MV-4-11 (cell line): ENCODE data around the gene HLA-DRA.
"Not testable (repeated sequence)": the region's sequence is repeated elsewhere in the genome, so short reads cannot be mapped to it uniquely, and the experiment has no call there.

Experiments
- DNase-seq: peaks from one replicate; lab custom pipeline; 2025; lab: John Stamatoyannopoulos, UW

HLA-DRA gene

DNA sequence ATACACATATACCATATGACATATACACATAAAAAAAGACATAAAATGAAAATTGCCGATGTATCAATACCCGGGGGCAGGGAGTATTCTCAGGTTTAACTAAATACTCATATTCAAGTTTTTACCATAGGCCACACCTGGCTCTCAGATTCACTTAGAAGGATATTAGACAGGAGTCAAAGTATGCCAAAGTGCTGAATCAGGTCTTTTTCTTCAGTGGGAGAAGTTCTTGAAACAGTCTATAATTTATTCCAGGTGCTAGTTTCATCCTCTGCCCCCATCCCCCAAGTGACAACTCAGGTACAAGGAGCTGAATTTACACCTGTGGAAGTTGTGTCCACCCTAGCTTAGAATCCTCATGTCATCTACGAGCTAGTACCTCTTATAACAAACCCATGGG is 8.5 kb upstream of the HLA-DRA start:
- no peak for DNase-seq

DNA sequence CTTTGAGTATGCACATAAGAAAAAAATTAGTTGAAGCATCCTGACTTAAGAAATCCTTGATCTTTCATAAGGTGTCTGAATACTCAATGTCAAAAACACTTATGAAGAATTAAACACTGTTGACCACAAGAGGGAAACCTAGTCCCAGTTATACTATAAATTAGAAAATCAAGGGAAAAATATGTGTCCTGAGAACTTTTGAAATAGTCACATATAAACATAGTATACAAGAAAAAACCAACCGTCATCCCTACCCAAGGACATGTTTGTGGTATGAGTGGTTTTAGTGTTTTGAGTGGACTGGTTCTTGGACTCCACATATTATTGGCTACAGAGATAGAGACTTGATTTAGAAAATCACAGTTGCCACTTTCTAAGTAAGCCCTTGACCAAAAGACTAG is 7.6 kb upstream of the HLA-DRA start:
- DNase-seq: peak; percentile 41

DNA sequence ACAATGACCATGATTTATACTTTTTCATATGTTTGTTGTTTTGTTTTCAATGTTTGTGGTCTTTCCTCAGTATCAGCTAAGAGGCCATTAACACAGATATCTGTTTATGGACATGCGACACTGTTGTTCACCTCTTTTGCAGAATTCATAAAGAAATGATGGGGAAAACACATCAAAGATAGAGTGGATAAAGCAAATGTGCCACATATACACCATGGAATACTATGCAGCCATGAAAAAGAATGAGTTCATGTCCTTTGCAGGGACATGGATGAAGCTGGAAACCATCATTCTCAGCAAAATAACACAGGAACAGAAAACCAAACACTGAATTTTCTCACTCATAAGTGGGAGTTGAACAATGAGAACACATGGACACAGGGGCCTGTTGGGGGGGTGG is 5.7 kb upstream of the HLA-DRA start:
- not testable (repeated sequence) for DNase-seq

DNA sequence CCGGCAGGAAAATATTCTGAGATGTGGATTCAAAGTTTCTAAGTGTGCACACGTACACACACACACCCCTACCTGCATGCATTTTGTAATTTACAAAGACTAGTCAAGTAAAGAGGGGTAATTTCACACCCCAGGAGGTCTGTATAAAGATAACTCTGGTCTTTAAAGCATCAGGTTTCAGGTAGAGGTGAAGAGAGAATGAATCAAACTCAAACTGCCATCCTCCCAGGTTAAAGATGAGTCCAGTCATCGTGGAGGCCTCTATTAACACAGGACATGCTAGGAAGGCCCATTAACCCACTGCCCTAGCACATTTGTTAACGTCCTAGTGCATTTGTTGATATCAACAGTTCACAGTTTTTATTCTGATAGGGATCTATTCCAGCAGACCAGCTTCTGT is 3.5 kb upstream of the HLA-DRA start:
- no peak for DNase-seq

DNA sequence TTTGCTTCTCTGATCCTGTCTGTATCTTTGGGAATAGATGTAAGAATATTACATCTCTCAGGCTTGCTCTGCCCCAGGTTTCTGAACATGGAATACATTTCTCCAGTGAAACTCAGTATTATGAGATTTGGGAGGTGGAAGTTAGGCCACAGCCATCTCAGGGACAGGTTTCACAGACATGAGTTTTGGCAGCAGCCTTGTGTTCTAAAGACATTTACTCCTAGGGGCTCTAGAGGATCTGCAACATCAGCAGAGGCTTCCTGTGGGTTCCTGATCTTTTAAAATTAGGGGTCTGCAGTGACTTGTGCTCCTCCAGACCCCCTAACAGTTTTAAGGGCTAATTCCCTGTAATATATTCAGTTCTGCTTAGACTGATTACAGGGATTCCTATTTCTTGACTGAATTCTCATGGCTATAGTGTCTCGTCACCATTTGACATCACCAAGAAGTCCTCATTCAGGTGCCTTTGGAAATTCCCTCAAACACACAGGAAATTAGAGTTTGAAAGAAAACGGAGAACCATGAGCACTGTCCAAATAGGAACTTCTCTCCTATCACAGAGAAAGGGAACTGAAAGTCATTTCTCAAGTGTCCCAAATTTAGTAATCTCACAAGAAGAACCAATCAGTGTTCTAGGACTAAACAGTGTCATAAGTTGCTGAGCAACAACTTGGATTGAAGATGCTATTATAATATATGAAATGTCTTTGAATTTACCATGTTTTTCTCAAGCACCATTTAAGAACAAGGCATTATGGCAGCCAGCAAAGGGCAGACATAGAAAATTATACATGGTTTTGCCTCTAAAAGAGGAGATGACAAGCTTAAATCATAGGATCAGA is 2.5 kb upstream of the HLA-DRA start:
- DNase-seq: peak; percentile 94

DNA sequence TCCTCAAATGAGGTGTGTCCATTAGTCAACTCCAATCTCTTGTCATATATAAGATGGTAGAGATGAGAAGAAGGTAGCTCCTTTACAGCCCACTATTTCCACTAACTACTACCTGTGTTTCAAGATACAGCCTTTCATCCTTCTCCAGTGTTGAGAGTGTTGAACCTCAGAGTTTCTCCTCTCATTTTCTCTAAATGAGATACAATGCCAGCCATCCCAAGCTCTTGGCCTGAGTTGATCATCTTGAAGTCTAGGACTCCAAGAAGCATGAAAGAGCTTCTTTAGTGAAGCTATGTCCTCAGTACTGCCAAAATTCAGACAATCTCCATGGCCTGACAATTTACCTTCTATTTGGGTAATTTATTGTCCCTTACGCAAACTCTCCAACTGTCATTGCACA is 548 bp upstream of the HLA-DRA start:
- no peak for DNase-seq

DNA sequence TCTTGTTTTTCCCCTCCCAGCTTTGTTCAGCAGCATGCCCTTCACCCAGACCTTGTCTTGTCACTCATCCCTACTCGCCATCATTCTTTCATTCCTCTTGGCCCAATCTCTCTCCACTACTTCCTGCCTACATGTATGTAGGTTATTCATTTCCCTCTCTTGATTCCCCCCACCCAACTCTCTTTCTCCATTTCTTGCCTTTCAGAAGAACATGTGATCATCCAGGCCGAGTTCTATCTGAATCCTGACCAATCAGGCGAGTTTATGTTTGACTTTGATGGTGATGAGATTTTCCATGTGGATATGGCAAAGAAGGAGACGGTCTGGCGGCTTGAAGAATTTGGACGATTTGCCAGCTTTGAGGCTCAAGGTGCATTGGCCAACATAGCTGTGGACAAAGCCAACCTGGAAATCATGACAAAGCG is 2.6 kb downstream of the HLA-DRA start:
- no peak for DNase-seq

DNA sequence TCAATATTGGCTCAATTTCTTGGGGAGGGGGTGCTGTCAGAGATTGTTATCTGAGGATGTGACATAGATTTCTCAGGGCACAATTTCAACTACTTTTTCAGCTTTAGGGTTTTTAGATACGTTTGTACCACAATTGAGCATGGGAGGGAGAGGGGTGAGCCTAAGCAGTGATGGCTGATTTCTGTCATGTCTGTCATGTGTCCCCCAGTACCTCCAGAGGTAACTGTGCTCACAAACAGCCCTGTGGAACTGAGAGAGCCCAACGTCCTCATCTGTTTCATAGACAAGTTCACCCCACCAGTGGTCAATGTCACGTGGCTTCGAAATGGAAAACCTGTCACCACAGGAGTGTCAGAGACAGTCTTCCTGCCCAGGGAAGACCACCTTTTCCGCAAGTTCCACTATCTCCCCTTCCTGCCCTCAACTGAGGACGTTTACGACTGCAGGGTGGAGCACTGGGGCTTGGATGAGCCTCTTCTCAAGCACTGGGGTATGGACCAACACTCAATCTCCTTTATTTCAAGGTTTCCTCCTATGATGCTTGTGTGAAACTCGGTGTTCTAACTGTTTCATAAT is 3.4 kb downstream of the HLA-DRA start:
- DNase-seq: no peak

DNA sequence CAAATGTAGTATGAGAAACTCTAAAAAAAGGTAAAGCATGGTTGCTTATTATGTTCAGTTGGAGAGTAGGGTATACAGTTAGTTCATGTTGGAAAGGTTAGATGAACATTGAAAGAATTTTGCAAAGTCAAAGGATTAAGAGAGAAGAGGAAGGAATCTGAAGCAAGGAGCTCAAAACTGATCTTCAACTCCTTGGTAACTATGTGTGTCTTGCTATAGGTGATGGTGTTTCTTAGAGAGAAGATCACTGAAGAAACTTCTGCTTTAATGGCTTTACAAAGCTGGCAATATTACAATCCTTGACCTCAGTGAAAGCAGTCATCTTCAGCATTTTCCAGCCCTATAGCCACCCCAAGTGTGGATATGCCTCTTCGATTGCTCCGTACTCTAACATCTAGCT is 4.7 kb downstream of the HLA-DRA start:
- DNase-seq: no peak

DNA sequence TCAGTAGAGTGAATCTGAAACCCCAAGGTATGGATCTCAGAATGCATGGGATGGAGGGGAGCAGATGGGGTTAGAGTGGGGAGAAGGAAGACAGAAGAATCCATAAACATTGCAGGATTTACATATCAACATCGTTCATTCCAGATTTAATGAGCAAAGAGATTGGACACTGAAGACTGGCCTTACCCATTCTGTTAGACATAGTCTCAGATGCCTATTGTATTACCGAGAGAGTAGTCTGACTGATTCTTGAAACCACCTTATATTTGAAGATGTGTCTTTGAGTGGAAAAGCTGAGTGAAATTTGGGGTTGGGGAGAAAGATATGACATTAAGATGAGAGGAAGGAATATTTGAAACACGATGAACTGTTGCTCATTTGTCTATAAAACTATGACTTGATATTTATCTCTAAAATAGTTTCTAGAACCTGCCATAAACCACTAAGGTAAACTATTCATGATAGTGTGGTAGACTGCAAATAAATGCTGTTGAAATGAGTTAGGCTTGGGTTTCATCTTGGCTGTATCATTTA is 5.7 kb downstream of the HLA-DRA start:
- no peak for DNase-seq

DNA sequence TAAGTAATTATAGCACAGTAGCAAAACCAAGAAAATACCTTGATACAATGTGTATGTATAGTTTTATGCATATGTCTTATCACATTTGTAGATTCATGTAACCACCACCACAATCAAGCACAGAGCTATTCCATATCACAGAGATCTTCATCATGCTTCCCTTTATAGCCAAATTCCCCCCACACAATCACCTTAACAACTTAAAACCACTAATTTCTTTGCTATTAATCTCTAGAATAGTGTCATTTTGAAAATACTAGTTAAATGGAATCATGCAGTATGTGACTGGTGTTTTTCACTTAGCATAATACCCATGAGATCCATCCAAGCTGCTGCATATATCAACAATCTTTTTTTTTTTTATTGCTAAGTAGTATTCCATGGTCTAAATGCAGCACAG is 8.2 kb downstream of the HLA-DRA start:
- no peak for DNase-seq

DNA sequence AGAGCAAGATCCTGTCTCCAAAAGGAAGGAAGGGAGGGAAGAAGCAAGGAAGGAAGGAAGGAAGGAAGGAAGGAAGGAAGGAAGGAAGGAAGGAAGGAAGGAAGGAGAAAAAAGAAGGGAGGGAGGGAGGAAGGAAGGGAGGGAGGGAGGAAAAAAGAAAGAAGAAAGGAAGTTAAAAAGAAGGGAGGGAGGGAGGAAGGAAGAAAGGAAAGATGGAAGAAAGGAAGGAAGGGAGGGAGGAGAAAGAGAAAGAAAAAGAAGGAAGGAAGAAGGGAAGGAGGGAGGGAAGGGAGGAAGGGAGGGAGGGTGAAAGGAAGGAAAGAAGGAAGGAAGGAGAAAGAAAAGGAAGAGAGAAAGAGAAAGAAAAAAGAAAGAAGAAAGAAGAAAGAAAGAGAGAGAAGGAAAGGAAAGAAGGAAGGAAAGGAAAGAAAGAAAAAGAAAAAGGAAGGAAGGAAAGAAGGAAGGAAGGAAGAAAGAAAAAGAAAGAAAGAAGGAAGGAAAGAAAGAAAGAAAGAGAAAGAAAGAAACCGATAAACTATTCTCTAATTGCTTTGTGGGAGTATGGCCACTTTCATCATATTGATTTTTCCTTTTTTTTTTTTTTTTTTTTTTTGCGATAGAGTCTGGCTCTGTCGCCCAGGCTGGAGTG is 9.5 kb downstream of the HLA-DRA start:
- DNase-seq: no peak

DNA sequence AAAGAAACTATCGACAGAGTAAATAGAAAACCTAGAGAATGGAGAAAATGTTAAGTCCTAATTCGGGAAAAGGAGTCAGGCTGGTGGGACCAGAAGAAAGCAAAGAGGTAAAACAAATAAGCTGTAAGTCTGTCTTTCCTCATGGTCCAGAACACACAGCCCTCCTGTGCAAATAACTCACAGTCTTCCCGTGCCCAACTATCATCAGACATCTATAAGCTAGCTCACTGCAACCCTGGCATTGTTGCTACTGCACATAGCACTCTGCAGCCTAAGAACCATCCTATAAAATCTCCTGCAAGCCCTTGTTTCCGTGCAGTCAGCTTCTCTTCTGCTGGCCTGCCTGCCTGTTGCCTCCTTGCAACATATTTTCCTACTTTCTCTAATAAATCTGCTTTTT is 17.4 kb downstream of the HLA-DRA start:
- no peak for DNase-seq

DNA sequence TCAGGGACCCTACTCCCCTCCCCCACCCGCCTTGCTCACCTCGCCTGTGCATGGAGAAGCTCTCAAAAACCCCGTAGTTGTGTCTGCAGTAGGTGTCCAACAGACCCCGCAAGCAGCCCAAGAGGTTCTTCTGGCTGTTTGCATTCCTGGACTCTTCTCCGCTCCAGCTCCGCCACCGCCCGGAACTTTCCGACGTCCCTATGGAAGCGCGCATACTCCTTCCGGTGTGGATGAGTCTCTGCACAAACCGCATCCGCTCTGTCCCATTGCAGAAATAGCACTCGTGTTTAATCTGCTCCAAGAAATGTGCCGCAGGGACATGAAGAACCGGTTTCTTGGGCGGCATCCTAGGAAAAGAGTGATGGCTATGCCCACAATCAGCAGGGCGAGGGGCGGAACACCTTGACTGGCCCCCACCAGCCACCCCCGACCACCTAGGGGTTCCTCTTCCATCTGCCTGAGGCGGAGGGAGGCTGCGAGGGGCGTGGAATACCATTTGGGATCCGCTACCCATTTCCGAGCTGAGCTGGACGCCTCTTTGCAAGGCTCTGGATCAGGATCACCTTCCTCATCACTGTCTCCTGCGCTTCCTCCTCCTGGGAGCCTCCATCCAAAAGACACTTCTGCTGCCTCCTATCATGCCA is 20.2 kb downstream of the HLA-DRA start:
- DNase-seq: peak; percentile 7

DNA sequence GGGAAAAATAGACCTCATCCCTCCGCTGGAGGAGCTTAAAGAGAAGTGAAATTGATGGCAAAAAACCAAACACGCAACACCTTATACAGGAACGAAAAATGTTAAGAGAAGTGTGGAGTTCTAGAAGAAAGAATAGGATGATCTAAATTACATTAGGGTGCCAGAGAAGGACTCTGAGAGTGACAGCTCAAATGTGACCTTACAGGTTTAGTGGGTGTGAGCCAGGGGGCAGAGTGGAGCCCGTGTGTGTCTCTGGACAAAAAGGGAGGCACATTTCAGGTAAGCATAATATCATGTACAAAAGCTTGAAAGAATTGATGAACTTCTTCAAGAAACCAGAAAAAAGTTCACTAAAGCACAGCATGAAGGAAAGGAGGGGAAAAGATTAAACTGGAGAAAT is 20.8 kb downstream of the HLA-DRA start:
- no peak for DNase-seq

DNA sequence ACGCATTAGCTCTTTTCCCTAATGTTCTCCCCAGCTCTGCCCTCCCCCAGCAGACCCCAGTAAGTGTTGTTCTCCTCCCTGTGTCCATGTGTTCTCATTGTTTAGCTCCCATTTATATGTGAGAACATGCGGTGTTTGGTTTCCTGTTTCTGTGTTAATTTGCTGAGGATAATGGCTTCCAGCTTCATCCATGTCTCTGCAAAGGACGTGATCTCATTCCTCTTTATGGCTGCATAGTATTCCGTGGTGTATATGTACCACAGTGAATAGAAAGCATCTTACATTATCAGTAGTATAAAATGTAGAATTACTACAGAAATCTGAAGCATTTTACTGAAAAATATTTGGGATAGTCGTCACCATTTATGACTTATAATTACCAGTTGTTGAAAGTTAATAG is 21.8 kb downstream of the HLA-DRA start:
- DNase-seq: no peak

DNA sequence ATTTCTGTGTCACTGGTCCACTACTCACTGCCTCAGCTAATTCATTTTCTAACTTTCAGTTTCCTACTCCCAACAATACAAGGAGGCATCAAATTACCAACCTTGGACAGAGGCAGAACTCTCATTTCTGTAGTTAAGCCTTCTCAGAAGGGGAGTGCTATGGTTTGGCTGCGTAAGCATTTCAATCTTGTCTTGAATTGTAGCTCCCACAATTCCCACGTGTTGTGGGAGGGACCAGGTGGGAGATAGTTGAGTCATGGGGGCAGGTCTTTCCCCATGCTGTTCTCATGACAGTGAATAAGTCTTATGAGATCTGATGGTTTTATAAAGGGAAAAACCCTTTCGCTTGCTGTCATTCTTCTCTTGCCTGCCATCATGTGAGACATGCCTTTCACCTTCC is 22.9 kb downstream of the HLA-DRA start:
- no peak for DNase-seq

DNA sequence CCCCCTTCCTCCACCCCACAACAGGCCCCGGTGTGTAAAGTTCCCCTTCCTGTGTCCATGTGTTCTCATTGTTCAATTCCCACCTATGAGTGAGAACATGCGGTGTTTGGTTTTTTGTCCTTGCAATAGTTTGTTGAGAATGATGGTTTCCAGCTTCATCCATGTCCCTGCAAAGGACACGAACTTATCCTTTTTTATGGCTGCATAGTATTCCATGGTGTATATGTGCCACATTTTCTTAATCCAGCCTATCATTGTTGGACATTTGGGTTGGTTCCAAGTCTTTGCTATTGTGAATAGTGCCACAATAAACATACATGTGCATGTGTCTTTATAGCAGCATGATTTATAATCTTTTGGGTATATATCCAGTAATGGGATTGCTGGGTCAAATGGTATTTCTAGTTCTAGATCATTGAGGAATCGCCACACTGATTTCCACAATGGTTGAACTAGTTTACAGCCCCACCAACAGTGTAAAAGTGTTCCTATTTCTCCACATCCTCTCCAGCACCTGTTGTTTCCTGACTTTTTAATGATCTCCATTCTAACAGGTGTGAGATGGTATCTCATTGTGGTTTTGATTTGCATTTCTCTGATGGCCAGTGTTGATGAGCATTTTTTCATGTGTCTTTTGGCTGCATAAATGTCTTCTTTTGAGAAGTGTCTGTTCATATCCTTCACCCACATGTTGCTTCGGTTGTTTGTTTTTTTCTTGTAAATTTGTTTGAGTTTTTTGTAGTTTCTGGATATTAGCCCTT is 28.2 kb downstream of the HLA-DRA start:
- DNase-seq: not testable (repeated sequence)

DNA sequence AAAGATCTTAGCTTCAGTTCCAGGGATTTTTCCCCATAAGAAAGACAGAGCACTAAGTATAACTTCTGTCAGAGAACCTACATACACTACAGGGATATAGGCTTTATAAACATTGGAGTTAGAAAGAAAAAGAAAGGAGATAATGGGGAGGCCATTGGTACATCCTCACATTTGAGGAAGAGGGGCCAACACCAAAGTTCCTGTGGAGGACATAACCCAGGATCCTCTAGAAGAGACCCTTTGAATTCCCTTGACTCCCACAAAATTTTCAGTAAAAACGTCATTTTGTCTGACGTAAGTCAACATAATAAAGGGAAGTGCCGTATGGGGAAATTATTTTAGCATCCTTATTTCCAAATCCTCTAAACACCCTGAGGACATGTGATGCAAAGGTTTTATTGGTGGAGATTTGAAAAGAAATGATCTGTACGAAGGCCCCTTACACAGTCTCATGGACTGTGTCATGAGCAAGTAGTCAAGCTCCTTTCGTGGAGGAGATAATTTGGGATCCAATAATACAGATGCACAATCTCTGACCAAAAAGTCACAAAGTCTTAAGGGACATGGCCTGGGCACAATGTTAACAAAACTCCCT is 33.2 kb downstream of the HLA-DRA start:
- peak; percentile 70 for DNase-seq

DNA sequence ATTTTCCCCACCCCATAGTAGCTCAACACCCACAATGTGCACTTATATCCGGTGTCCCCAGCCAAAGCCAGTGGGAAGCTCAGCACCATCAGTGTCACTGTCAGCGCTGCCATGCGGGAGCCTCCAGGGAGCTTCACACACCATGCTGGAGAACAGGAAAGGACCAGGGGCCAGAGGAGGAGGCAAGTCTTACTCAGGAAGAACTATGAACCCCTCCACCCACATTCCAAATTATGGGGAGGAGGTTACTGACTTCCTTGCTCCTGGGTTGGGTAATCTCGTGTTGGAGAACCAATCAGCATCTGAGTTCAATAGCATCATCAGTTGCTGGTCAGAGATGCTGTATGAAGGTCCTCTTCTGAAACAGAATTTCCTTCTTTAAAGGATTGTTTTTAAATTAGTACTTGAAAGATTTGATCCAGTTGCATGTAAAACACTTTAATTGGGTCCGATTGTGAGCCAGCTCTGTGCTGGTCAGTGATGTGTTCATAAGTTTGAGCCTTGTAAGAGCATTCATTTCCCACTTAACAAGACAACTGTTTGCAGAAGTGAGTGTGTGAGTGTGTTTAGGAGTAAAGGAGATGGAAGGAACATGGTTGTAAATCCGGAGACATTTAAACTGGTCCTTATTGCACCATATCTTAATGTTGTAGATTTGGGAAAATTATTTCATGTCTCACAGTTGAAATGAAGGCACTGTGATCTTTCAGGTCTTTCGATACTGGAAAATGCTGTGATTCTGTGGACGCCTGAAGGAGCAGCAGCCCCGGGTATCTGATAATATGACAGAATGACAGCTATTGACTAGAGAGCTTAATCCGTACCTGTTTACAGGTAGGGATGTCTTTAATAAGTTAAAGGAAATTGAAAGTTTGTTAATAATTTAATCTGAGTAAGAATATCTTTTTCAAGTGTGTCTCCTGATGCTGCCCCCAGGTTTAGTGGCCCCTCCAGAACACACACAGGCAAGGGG is 34.0 kb downstream of the HLA-DRA start:
- DNase-seq: peak; percentile 46
